IPS-18c (cell line): Measurements from ENCODE around the gene KRT81.

Source experiments
- H3K4me3 ChIP-seq: 2 replicates; pipeline ENCODE4 v1.7.0; 2013; ENCODE audit warnings: low read depth, mild to moderate bottlenecking, low read length, moderate library complexity; ENCODE audit not compliant: insufficient read depth
- H3K9me3 ChIP-seq: one replicate; pipeline ENCODE4 v1.6.1; 2013; ENCODE audit warnings: mild to moderate bottlenecking, low read length, moderate library complexity; ENCODE audit not compliant: control insufficient read depth, insufficient read depth

KRT81 gene

GRCh38 chr12:52291267-52291935 is at the start of gene KRT81:
Gene KRT81, minus strand, starts transcription at chr12:52291534. Its CDS starts 69 bp downstream, at chr12:52291465.
- H3K9me3 ChIP-seq, result no peaks in the 10 kb centered on the region
- no peak within 1 kb of the TSS for H3K4me3 ChIP-seq

- Histone ChIP-seq H3K4me3 (no peak overlapping the region), H3K9me3 (no peaks in the 10 kb centered on the region)
Observed at GRCh38 chr12:52338241-52338960, 47.1 kb upstream of the KRT81 start.

- H3K4me3 ChIP-seq, result no peak overlapping the region
- H3K9me3 ChIP-seq, result no peaks in the 10 kb centered on the region
Observed at GRCh38 chr12:52337054-52337453, 45.7 kb upstream of the KRT81 start.

- Histone ChIP-seq H3K4me3 (no peak overlapping the region), H3K9me3 (no peaks in the 10 kb centered on the region)
Observed at GRCh38 chr12:52336641-52337040, 45.3 kb upstream of the KRT81 start.

GRCh38 chr12:52335598-52336262 is 44.4 kb upstream of the KRT81 start:
- H3K4me3 ChIP-seq, result no peak overlapping the region
- no peaks in the 10 kb centered on the region for H3K9me3 ChIP-seq

- no peaks in the 10 kb centered on the region for H3K9me3 ChIP-seq
- H3K4me3 ChIP-seq, result no peak overlapping the region
Observed at GRCh38 chr12:52334185-52334584, 42.9 kb upstream of the KRT81 start.

GRCh38 chr12:52333321-52333720 is 42.0 kb upstream of the KRT81 start:
- Histone ChIP-seq H3K9me3 (no peaks in the 10 kb centered on the region), H3K4me3 (no peak overlapping the region)

GRCh38 chr12:52332381-52332780 is 41.0 kb upstream of the KRT81 start:
- Histone ChIP-seq H3K9me3 (no peaks in the 10 kb centered on the region), H3K4me3 (no peak overlapping the region)

- no peak overlapping the region for H3K4me3 ChIP-seq
- H3K9me3 ChIP-seq, result no peaks in the 10 kb centered on the region
Observed at GRCh38 chr12:52331833-52332232, 40.5 kb upstream of the KRT81 start.

- H3K9me3 ChIP-seq, result no peaks in the 10 kb centered on the region
- no peak overlapping the region for H3K4me3 ChIP-seq
Observed at GRCh38 chr12:52331039-52331438, 39.7 kb upstream of the KRT81 start.

GRCh38 chr12:52327830-52328500 is 36.6 kb upstream of the KRT81 start:
- no peaks in the 10 kb centered on the region for H3K9me3 ChIP-seq
- no peak overlapping the region for H3K4me3 ChIP-seq

GRCh38 chr12:52327052-52327829 is 35.9 kb upstream of the KRT81 start:
- no peak overlapping the region for H3K4me3 ChIP-seq
- H3K9me3 ChIP-seq, result no peaks in the 10 kb centered on the region

GRCh38 chr12:52324153-52324444 is 32.8 kb upstream of the KRT81 start:
- H3K9me3 ChIP-seq, result no peaks in the 10 kb centered on the region

GRCh38 chr12:52323416-52324152 is 32.2 kb upstream of the KRT81 start:
- Histone ChIP-seq H3K9me3 (no peaks in the 10 kb centered on the region), H3K4me3 (no peak overlapping the region)

More at GRCh38 chr12:52324153-52324444, 32.8 kb upstream of the KRT81 start:
- H3K4me3 ChIP-seq, result no peak overlapping the region

- Histone ChIP-seq H3K4me3 (no peak overlapping the region), H3K9me3 (no peaks in the 10 kb centered on the region)
Observed at GRCh38 chr12:52323001-52323400, 31.7 kb upstream of the KRT81 start.

GRCh38 chr12:52322069-52322468 is 30.7 kb upstream of the KRT81 start:
- Histone ChIP-seq H3K4me3 (no peak overlapping the region), H3K9me3 (peaks cover 2% of the 10 kb centered on the region)

- Histone ChIP-seq H3K4me3 (no peak overlapping the region), H3K9me3 (peaks cover 2% of the 10 kb centered on the region)
Observed at GRCh38 chr12:52321418-52321817, 30.1 kb upstream of the KRT81 start.
